ENCODE results near the gene MLLT3.

GRCh38 chr9:20580673-20581072, 41.6 kb downstream of the MLLT3 start:
- TF ChIP-seq CTCF (conservative IDR thresholded peaks at IDR 0.05) (no peak), EZH2 (IDR thresholded peaks at IDR 0.05; ENCODE audit: low read depth) (no peak)
